HG03196 (cell line): ENCODE measurements around the gene MRAP.
"Not testable (repeated sequence)": the region's sequence is repeated elsewhere in the genome, so short reads cannot be mapped to it uniquely, and the experiment has no call there.

ENCODE experiments used
- ATAC-seq: cut with Tn5 transposase; IDR thresholded peaks from one replicate; pipeline ENCODE4 v1.9.1; 2021; ENCODE audit not compliant: unreplicated experiment

Gene MRAP

GRCh38 chr21:32299695-32300094 is 1.0 kb downstream of the MRAP start:
- ATAC-seq = no peak

GRCh38 chr21:32300117-32300681 is 1.5 kb downstream of the MRAP start:
- ATAC-seq = no peak

GRCh38 chr21:32301596-32301995 is 2.9 kb downstream of the MRAP start:
- no peak for ATAC-seq

- no peak for ATAC-seq
Measured at GRCh38 chr21:32302560-32302959, 3.9 kb downstream of the MRAP start.

GRCh38 chr21:32303385-32303784 is 4.7 kb downstream of the MRAP start:
- ATAC-seq = no peak

- ATAC-seq = no peak
Measured at GRCh38 chr21:32304998-32305397, 6.3 kb downstream of the MRAP start.

- ATAC-seq = no peak
Measured at GRCh38 chr21:32306021-32306780, 7.5 kb downstream of the MRAP start.

- no peak for ATAC-seq
Measured at GRCh38 chr21:32307706-32308105, 9.1 kb downstream of the MRAP start.

- ATAC-seq = no peak
Measured at GRCh38 chr21:32308696-32309095, 10.0 kb downstream of the MRAP start.

- ATAC-seq = no peak
Measured at GRCh38 chr21:32309906-32310460, 11.3 kb downstream of the MRAP start.

- not testable (repeated sequence) for ATAC-seq
Measured at GRCh38 chr21:32310976-32311375, 12.3 kb downstream of the MRAP start.

- no peak for ATAC-seq
Measured at GRCh38 chr21:32311621-32312020, 13.0 kb downstream of the MRAP start.

- ATAC-seq = no peak
Measured at GRCh38 chr21:32312326-32312725, 13.7 kb downstream of the MRAP start.

- no peak for ATAC-seq
Measured at GRCh38 chr21:32312976-32313375, 14.3 kb downstream of the MRAP start.

- ATAC-seq = no peak
Measured at GRCh38 chr21:32314806-32315205, 16.2 kb downstream of the MRAP start.

GRCh38 chr21:32315511-32316281 is 17.0 kb downstream of the MRAP start:
- ATAC-seq = no peak

GRCh38 chr21:32316361-32317215 is 17.9 kb downstream of the MRAP start:
- no peak for ATAC-seq

GRCh38 chr21:32317726-32318125 is 19.1 kb downstream of the MRAP start:
- ATAC-seq = no peak

- ATAC-seq = no peak
Measured at GRCh38 chr21:32319012-32319411, 20.4 kb downstream of the MRAP start.

- ATAC-seq = no peak
Measured at GRCh38 chr21:32320059-32320458, 21.4 kb downstream of the MRAP start.

GRCh38 chr21:32320726-32321125 is 22.1 kb downstream of the MRAP start:
- ATAC-seq = no peak
